HFFc6 (cell line): ENCODE data around the gene PSMG4. TPM values are rescaled to one million over a fixed set of nuclear protein-coding genes. Genes with fewer than 3 reads are reported as not detected.
A peak's percentile ranks its signal among the peaks of the same experiment; 100 is the strongest.

Source experiments
- DNase-seq: peaks from one replicate; pipeline ENCODE4 v3.0.0-alpha.2; 2018
- H3K27ac Mint-ChIP-seq: 2 replicates; pipeline ENCODE4 v1.8.0; 2020; ENCODE audit warnings: mild to moderate bottlenecking, mixed read lengths
- H3K27me3 Mint-ChIP-seq: 2 replicates; pipeline ENCODE4 v1.8.0; 2021; ENCODE audit warnings: mild to moderate bottlenecking, moderate library complexity, mixed read lengths; ENCODE audit not compliant: insufficient read depth
- H3K36me3 Mint-ChIP-seq: 2 replicates; pipeline ENCODE4 v1.8.0; 2021; ENCODE audit warnings: low read depth, mixed read lengths
- H3K4me1 Mint-ChIP-seq: 2 replicates; pipeline ENCODE4 v1.8.0; 2020; ENCODE audit warnings: low read depth, mixed read lengths
- H3K4me3 Mint-ChIP-seq: 2 replicates; pipeline ENCODE4 v1.8.0; 2020; ENCODE audit warnings: mild to moderate bottlenecking, moderate library complexity, mixed read lengths
- H3K9me3 Mint-ChIP-seq: 2 replicates; pipeline ENCODE4 v1.8.0; 2020; ENCODE audit warnings: mild to moderate bottlenecking, mixed read lengths
- CTCF ChIP-seq: fragments of 200-600 bp; sonication (generic); IDR thresholded peaks from 2 replicates; pipeline ENCODE4 v1.5.0; 2021; ENCODE audit warnings: antibody characterized with exemption, mild to moderate bottlenecking
- long read RNA-seq: library from polyadenylated mRNA; unstranded; transcript quantifications from one replicate; pipeline ENCODE4 v2.0.0, GENCODE V29; 2019
- total RNA-seq, 6 experiments: library from RNA; stranded (reverse); fragmentation: NEBNext Ultra II Directional; extraction: Animal tissue kit (Norgen Biotek cat#: 25700); gene quantifications; 2 replicates in 1 of 6; 3 replicates in 5 of 6; pipeline ENCODE4 v1.2.3, GENCODE V29; 2021

PSMG4 gene
- total RNA-seq = 10 to 100 TPM; 14.9 to 20.1 (median 17.6) TPM
- long read RNA-seq, transcript PSMG4-206 (3 exons, 838 nt) = major isoform, 22 of 23 reads
- long read RNA-seq, partial matches to known transcripts = 0 of 23 reads
- long read RNA-seq, other reads (novel, unspliced or antisense) = 1 of 23 reads

- H3K36me3 Mint-ChIP-seq = peaks cover 15% of the 10 kb centered on the region
- H3K9me3 Mint-ChIP-seq = peaks cover 6% of the 10 kb centered on the region; the same call in 1 of the 2 replicates
- peak within 1 kb of the TSS; percentile 86 for H3K27ac Mint-ChIP-seq
- H3K27me3 Mint-ChIP-seq = peaks cover 11% of the 10 kb centered on the region
- no peak for TF ChIP-seq CTCF
- H3K4me1 Mint-ChIP-seq = peaks cover 31% of the 10 kb centered on the region
- peak; percentile 86 for DNase-seq
- peak within 1 kb of the TSS; percentile 96 for H3K4me3 Mint-ChIP-seq
Measured at GRCh38 chr6:3258720-3259490, at the start of gene PSMG4. Gene PSMG4 (plus strand): TSS chr6:3258947. CDS start chr6:3259023, 76 bp downstream.

GRCh38 chr6:3209114-3210023 lies 49.4 kb upstream of the PSMG4 start:
- peak overlapping the region; percentile 96 for H3K27ac Mint-ChIP-seq
- TF ChIP-seq CTCF = no peak
- H3K4me1 Mint-ChIP-seq = peaks cover 65% of the 10 kb centered on the region
- H3K9me3 Mint-ChIP-seq = no peaks in the 10 kb centered on the region
- H3K36me3 Mint-ChIP-seq = no peaks in the 10 kb centered on the region
- H3K4me3 Mint-ChIP-seq = peak overlapping the region; percentile 82
- peak; percentile 97 for DNase-seq
- H3K27me3 Mint-ChIP-seq = no peaks in the 10 kb centered on the region; the same call in none of the 2 replicates

- DNase-seq = no peak
- peak overlapping the region; percentile 96 for H3K27ac Mint-ChIP-seq
- no peaks in the 10 kb centered on the region for H3K9me3 Mint-ChIP-seq
- no peaks in the 10 kb centered on the region; the same call in none of the 2 replicates for H3K27me3 Mint-ChIP-seq
- H3K36me3 Mint-ChIP-seq = no peaks in the 10 kb centered on the region
- TF ChIP-seq CTCF = no peak
- H3K4me1 Mint-ChIP-seq = peaks cover 68% of the 10 kb centered on the region
- H3K4me3 Mint-ChIP-seq = no peak overlapping the region; the same call in 1 of the 2 replicates
Measured at GRCh38 chr6:3210024-3210610, 48.6 kb upstream of the PSMG4 start.

GRCh38 chr6:3211681-3212080 lies 47.1 kb upstream of the PSMG4 start:
- Mint-ChIP-seq H3K4me3 (0 out of 2 replicates have a peak overlapping the region, but pooled peaks have one; percentile 8), H3K4me1 (peaks cover 57% of the 10 kb centered on the region)
- TF ChIP-seq CTCF = no peak

GRCh38 chr6:3212261-3212660 lies 46.5 kb upstream of the PSMG4 start:
- DNase-seq = no peak
- Mint-ChIP-seq H3K4me3 (no peak overlapping the region), H3K36me3 (no peaks in the 10 kb centered on the region), H3K27me3 (no peaks in the 10 kb centered on the region; the same call in none of the 2 replicates), H3K27ac (peak overlapping the region; percentile 63; the same call in 1 of the 2 replicates), H3K9me3 (no peaks in the 10 kb centered on the region), H3K4me1 (peaks cover 52% of the 10 kb centered on the region)
- no peak for TF ChIP-seq CTCF

More at GRCh38 chr6:3211681-3212080, 47.1 kb upstream of the PSMG4 start:
- no peaks in the 10 kb centered on the region for H3K9me3 Mint-ChIP-seq
- no peak for DNase-seq
- H3K27me3 Mint-ChIP-seq = no peaks in the 10 kb centered on the region; the same call in none of the 2 replicates
- H3K27ac Mint-ChIP-seq = peak overlapping the region; percentile 63
- no peaks in the 10 kb centered on the region for H3K36me3 Mint-ChIP-seq
